ENCODE results near the gene MMP24OS. TPM values are rescaled to one million over a fixed set of nuclear protein-coding genes. Genes with fewer than 3 reads are reported as not detected.
"Not testable (repeated sequence)": the region's sequence is repeated elsewhere in the genome, so short reads cannot be mapped to it uniquely, and the experiment has no call there.

Gene MMP24OS
- total RNA-seq, 1 donor from 2014 or later, result 59.1 TPM

DNA sequence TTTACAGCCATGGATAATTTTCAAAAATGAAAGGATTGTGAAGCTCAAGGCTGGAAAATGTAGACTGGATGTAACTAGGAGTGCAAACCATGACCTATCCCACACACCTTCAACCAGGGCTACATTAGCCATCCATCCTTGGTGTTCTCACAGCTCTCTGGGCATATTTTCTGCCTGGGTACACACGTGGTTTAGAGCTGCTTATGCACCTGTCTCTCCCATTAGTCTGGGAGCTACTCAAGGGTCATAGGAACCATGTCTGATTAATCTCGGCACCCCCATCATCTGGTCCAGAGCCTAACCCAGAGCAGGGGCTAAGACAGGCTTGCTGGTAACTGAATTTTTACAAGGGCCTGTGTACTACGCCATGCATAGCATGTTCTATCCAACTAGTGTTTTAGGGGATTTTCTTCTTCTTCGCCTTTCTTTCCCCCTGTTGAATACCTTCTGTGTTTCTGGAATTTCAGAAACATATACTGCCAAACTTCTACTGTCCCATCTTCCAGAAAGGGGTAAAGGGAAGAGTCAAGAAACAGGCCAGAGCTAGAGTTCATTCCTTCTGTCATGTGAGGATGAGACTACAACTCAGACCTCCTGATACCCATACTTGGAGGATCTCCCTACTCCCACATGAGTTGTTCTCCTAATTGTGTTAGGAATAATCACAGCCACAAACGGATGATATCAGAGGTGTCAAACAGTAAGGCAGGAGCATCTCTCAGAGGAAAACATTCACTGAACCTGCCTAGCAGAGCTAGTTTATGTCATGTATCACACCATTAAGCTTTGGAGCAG is 39.7 kb upstream of the MMP24OS start:
- Mint-ChIP-seq H3K36me3 (ENCODE audit: insufficient read depth) (peaks cover 2% of the 10 kb centered on the region), H3K27me3 (no peaks in the 10 kb centered on the region), H3K27ac (no peak overlapping the region), H3K9me3 (ENCODE audit: low read depth) (no peaks in the 10 kb centered on the region), H3K4me3 (ENCODE audit: low read depth) (no peak overlapping the region), H3K4me1 (ENCODE audit: low read depth) (peaks cover 17% of the 10 kb centered on the region)
- DNase-seq (ENCODE audit: low spot score, unreplicated experiment), result no peak
- no peak for TF ChIP-seq CTCF (IDR thresholded peaks at IDR 0.05; ENCODE audit: unreplicated experiment)

DNA sequence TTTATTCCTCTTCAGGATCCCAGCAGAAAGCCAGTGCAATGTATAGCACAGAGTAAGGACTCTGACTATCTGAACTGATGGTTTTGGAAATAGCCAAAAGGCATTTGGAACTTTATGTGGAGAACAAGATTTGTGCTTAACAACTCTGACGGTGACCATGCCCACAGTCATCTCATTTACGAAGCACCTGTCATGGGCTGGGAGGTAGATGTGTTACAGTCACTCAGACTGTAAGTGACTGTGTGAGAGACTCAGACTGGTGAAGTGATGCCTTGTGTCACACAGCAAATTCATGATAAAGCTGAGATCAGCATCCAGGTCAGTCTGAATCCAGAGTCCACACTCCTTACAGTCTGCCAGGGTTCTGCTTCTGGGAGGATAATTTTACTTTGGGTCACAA is 38.2 kb upstream of the MMP24OS start:
- Mint-ChIP-seq H3K4me3 (ENCODE audit: low read depth) (no peak overlapping the region), H3K9me3 (ENCODE audit: low read depth) (no peaks in the 10 kb centered on the region), H3K4me1 (ENCODE audit: low read depth) (peaks cover 17% of the 10 kb centered on the region), H3K27ac (no peak overlapping the region), H3K27me3 (no peaks in the 10 kb centered on the region), H3K36me3 (ENCODE audit: insufficient read depth) (peaks cover 5% of the 10 kb centered on the region)
- no peak for TF ChIP-seq CTCF (IDR thresholded peaks at IDR 0.05; ENCODE audit: unreplicated experiment)
- DNase-seq (ENCODE audit: low spot score, unreplicated experiment), result no peak

GRCh38 chr20:35315632-35316020 is 37.7 kb upstream of the MMP24OS start:
- not testable (repeated sequence) for H3K9me3 Mint-ChIP-seq (ENCODE audit: low read depth); H3K4me3 Mint-ChIP-seq (ENCODE audit: low read depth); H3K36me3 Mint-ChIP-seq (ENCODE audit: insufficient read depth); DNase-seq (ENCODE audit: low spot score, unreplicated experiment); H3K27me3 Mint-ChIP-seq
- Mint-ChIP-seq H3K4me1 (ENCODE audit: low read depth) (peaks cover 15% of the 10 kb centered on the region), H3K27ac (peak overlapping the region; percentile 63)

- no peaks in the 10 kb centered on the region for H3K27me3 Mint-ChIP-seq
- H3K9me3 Mint-ChIP-seq (ENCODE audit: low read depth), result no peaks in the 10 kb centered on the region
- no peak overlapping the region for H3K4me3 Mint-ChIP-seq (ENCODE audit: low read depth)
- DNase-seq (ENCODE audit: low spot score, unreplicated experiment), result no peak
- peak overlapping the region; percentile 63 for H3K27ac Mint-ChIP-seq
- peaks cover 7% of the 10 kb centered on the region for H3K36me3 Mint-ChIP-seq (ENCODE audit: insufficient read depth)
- H3K4me1 Mint-ChIP-seq (ENCODE audit: low read depth), result peaks cover 10% of the 10 kb centered on the region
- no peak for TF ChIP-seq CTCF (IDR thresholded peaks at IDR 0.05; ENCODE audit: unreplicated experiment)
Measured at GRCh38 chr20:35314816-35315631, 37.1 kb upstream of the MMP24OS start.

DNA sequence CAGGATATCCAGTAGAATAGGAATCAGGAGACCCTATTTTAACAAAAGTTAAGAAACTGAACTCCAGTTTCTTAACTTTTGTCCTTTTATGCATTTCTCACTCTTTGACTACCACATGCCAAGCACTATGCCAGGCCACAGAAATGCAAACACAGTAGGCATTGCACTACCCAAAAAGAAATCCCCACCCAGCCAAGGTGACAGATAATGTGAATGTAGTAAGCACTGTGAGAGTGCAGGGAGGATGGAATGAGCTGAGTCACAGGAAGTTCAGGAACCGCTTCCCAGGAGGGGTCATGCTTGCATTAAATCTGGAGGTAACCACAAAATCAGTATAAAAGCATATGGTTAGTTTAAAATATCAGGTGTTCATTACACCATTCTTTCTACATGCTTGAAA is 34.4 kb upstream of the MMP24OS start:
- TF ChIP-seq CTCF (IDR thresholded peaks at IDR 0.05; ENCODE audit: unreplicated experiment), result no peak
- Mint-ChIP-seq H3K4me1 (ENCODE audit: low read depth) (peaks cover 3% of the 10 kb centered on the region), H3K9me3 (ENCODE audit: low read depth) (no peaks in the 10 kb centered on the region), H3K36me3 (ENCODE audit: insufficient read depth) (peaks cover 7% of the 10 kb centered on the region), H3K27ac (no peak overlapping the region), H3K27me3 (no peaks in the 10 kb centered on the region), H3K4me3 (ENCODE audit: low read depth) (no peak overlapping the region)
- DNase-seq (ENCODE audit: low spot score, unreplicated experiment), result no peak
